DOHH2 (cell line): ENCODE results near the gene VPS54.

Experiments used
- CTCF ChIP-seq: fragments of 200-600 bp; sonication (generic); IDR thresholded peaks from one replicate; pipeline ENCODE4 v1.5.1; 2014; ENCODE audit warnings: antibody characterized with exemption, mild to moderate bottlenecking, low read depth, low read length; ENCODE audit not compliant: poor library complexity, severe bottlenecking
- EZH2phosphoT487 ChIP-seq: fragments of 200-600 bp; sonication (generic); IDR thresholded peaks from 2 replicates; pipeline ENCODE4 v1.6.1; 2017; ENCODE audit warnings: borderline replicate concordance, mild to moderate bottlenecking, antibody characterized with exemption, low read length, moderate library complexity, mixed read lengths

- TF ChIP-seq CTCF (no peak), EZH2phosphoT487 (no peak)
Measured at GRCh38 chr2:63843791-63844190, 175.4 kb downstream of the VPS54 start.
